Tibial nerve (tissue), 4 donors: ENCODE data around the gene LSM11.
"Not testable (repeated sequence)": the region's sequence is repeated elsewhere in the genome, so short reads cannot be mapped to it uniquely, and the experiment has no call there.

ENCODE experiments used
- EP300 ChIP-seq, 2 donors: sonication (generic); formaldehyde crosslinking; IDR thresholded peaks; one replicate each; pipeline ENCODE4 v1.6.1; 2017; ENCODE audit warnings: antibody characterized with exemption in 2 of 2, mild to moderate bottlenecking in 1 of 2
- POLR2A ChIP-seq, 2 donors: fragments of 450-650 bp; IDR thresholded peaks; one replicate each; pipeline ENCODE4 v1.6.1; 2017; ENCODE audit warnings: antibody characterized with exemption in 2 of 2, mild to moderate bottlenecking in 2 of 2, moderate library complexity in 2 of 2
- TF ChIP-seq, protein P1 (sequence below), 5 experiments: fragments of 200-600 bp in 3 of 5; fragments of 450-650 bp in 2 of 5; sonication (generic) in 3 of 5; IDR thresholded peaks; one replicate each; pipeline ENCODE4 v1.5.1; 2016 to 2019; ENCODE audit warnings: antibody characterized with exemption in 5 of 5, mild to moderate bottlenecking in 3 of 5, moderate library complexity in 2 of 5

DNA sequence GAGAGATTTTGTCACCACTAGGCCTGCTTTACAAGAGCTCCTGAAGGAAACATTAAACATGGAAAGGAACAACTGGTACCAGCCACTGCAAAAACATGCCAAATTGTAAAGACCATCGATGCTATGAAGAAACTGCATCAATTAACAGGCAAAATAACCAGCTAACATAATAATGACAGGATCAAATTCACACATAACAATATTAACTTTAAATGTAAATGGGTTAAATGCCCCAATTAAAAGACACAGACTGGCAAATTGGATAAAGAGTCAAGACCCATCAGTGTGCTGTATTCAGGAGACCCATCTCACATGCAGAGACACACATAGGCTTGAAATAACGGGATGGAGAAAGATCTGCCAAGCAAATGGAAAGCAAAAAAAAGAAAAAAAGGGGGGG, 20.6 kb upstream of the LSM11 start:
- not testable (repeated sequence) for TF ChIP-seq EP300, POLR2A (IDR thresholded peaks at IDR 0.05)
- TF ChIP-seq, protein P1, sequence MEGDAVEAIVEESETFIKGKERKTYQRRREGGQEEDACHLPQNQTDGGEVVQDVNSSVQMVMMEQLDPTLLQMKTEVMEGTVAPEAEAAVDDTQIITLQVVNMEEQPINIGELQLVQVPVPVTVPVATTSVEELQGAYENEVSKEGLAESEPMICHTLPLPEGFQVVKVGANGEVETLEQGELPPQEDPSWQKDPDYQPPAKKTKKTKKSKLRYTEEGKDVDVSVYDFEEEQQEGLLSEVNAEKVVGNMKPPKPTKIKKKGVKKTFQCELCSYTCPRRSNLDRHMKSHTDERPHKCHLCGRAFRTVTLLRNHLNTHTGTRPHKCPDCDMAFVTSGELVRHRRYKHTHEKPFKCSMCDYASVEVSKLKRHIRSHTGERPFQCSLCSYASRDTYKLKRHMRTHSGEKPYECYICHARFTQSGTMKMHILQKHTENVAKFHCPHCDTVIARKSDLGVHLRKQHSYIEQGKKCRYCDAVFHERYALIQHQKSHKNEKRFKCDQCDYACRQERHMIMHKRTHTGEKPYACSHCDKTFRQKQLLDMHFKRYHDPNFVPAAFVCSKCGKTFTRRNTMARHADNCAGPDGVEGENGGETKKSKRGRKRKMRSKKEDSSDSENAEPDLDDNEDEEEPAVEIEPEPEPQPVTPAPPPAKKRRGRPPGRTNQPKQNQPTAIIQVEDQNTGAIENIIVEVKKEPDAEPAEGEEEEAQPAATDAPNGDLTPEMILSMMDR (IDR thresholded peaks at IDR 0.05), result not testable (repeated sequence)
